IMR-90 (cell line): Measurements from ENCODE around the gene LYRM4. TPM values are rescaled to one million over a fixed set of nuclear protein-coding genes. Genes with fewer than 3 reads are reported as not detected.

ENCODE experiments used
- ATAC-seq: fragments of 200-7000 bp; cut with Tn5 transposase; 2 replicates; pipeline ENCODE4 v1.9.1; 2020; ENCODE audit warnings: low read depth, mild to moderate bottlenecking, moderate library complexity
- BruUV-seq: library from RNA; stranded (reverse); fragments of 400-500 nt; replicated peaks from 2 replicates; lab custom pipeline; 2021; lab: Mats Ljungman, UMichigan
- CTCF ChIA-PET: fragments of 300-600 bp; formaldehyde crosslinking; extraction: SDS; loops from one replicate; lab custom pipeline; 2021; ENCODE audit warnings: antibody characterized with exemption; lab: Yijun Ruan, JAX
- POLR2A ChIA-PET: fragments of 300-600 bp; sonication (Branson Sonifier 250); formaldehyde crosslinking; loops from one replicate; lab custom pipeline; 2022; ENCODE audit warnings: antibody characterized with exemption; ENCODE audit not compliant: unreplicated experiment; lab: Charles Lee
- DNase-seq: peaks from one replicate; pipeline ENCODE4 v3.0.0; 2013
- H2AFZ ChIP-seq: replicated peaks from 2 replicates; pipeline ENCODE3; 2013; ENCODE audit warnings: low read length, mild to moderate bottlenecking; ENCODE audit not compliant: poor library complexity
- H2AK5ac ChIP-seq: 2 replicates; pipeline ENCODE4 v1.6.1; 2013; ENCODE audit warnings: low read depth, low read length, inconsistent platforms
- H2AK9ac ChIP-seq: replicated peaks from 2 replicates; pipeline ENCODE3; 2013; ENCODE audit warnings: mild to moderate bottlenecking, low read depth, low read length, moderate library complexity; ENCODE audit not compliant: poor library complexity
- H2BK120ac ChIP-seq: 2 replicates; pipeline ENCODE4 v1.6.1; 2013; ENCODE audit warnings: low read depth, low read length, inconsistent platforms
- H2BK15ac ChIP-seq: 3 replicates; pipeline ENCODE4 v1.6.1; 2013; ENCODE audit warnings: low read depth, low read length, inconsistent platforms
- H2BK20ac ChIP-seq: 2 replicates; pipeline ENCODE4 v1.6.1; 2013; ENCODE audit warnings: low read depth, mild to moderate bottlenecking, inconsistent platforms, low read length, moderate library complexity
- H2BK5ac ChIP-seq: 2 replicates; pipeline ENCODE4 v1.6.1; 2013; ENCODE audit warnings: mild to moderate bottlenecking, low read depth, low read length, inconsistent platforms; ENCODE audit not compliant: poor library complexity, severe bottlenecking
- H3K14ac ChIP-seq: replicated peaks from 2 replicates; pipeline ENCODE4 v1.6.1; 2013; ENCODE audit warnings: low read depth, low read length, inconsistent platforms
- H3K18ac ChIP-seq: 2 replicates; pipeline ENCODE4 v1.6.1; 2013; ENCODE audit warnings: low read depth, low read length, control low read depth
- H3K23ac ChIP-seq: 2 replicates; pipeline ENCODE4 v1.6.1; 2013; ENCODE audit warnings: low read depth, low read length, inconsistent platforms
- H3K27ac ChIP-seq: 2 replicates; pipeline ENCODE4 v1.5.1; 2013; ENCODE audit warnings: mild to moderate bottlenecking, control low read depth, low read length; ENCODE audit not compliant: insufficient read depth
- H3K27me3 ChIP-seq: 2 replicates; pipeline ENCODE4 v1.6.1; 2013; ENCODE audit warnings: low read length; ENCODE audit not compliant: control insufficient read depth, insufficient read depth
- H3K36me3 ChIP-seq: 2 replicates; pipeline ENCODE4 v1.6.1; 2013; ENCODE audit warnings: low read length, mixed read lengths; ENCODE audit not compliant: control insufficient read depth, insufficient read depth
- H3K4ac ChIP-seq: 2 replicates; pipeline ENCODE4 v1.6.1; 2013; ENCODE audit warnings: low read depth, low read length, inconsistent platforms
- H3K4me1 ChIP-seq: 2 replicates; pipeline ENCODE4 v1.6.1; 2013; ENCODE audit warnings: low read length, mixed read lengths; ENCODE audit not compliant: control insufficient read depth, insufficient read depth
- H3K4me2 ChIP-seq: 2 replicates; pipeline ENCODE4 v1.6.1; 2013; ENCODE audit warnings: low read depth, mild to moderate bottlenecking, control low read depth, low read length, moderate library complexity
- H3K4me3 ChIP-seq: 2 replicates; pipeline ENCODE4 v1.5.1; 2013; ENCODE audit warnings: low read depth, mild to moderate bottlenecking, control low read depth, low read length, moderate library complexity; ENCODE audit not compliant: insufficient read depth
- H3K56ac ChIP-seq: 2 replicates; pipeline ENCODE4 v1.6.1; 2013; ENCODE audit warnings: low read length, inconsistent platforms; ENCODE audit not compliant: insufficient read depth; ENCODE audit errors: extremely low read depth
- H3K79me1 ChIP-seq, 2 experiments: 2 replicates each; pipeline ENCODE4 v1.6.1; 2013; ENCODE audit warnings: low read length in 2 of 2, inconsistent platforms in 1 of 2, low read depth in 1 of 2
- H3K9ac ChIP-seq: 2 replicates; pipeline ENCODE4 v1.6.1; 2013; ENCODE audit warnings: low read depth, low read length, control low read depth
- H3K9me1 ChIP-seq: 2 replicates; pipeline ENCODE4 v1.6.1; 2013; ENCODE audit warnings: low read length, inconsistent platforms; ENCODE audit not compliant: insufficient read depth
- H3K9me3 ChIP-seq: 2 replicates; pipeline ENCODE4 v1.6.1; 2013; ENCODE audit warnings: low read length; ENCODE audit not compliant: control insufficient read depth, insufficient read depth
- H4K20me1 ChIP-seq: 2 replicates; pipeline ENCODE4 v1.6.1; 2013; ENCODE audit warnings: low read length, inconsistent platforms; ENCODE audit not compliant: insufficient read depth
- H4K5ac ChIP-seq: 2 replicates; pipeline ENCODE4 v1.6.1; 2013; ENCODE audit warnings: mild to moderate bottlenecking, low read depth, low read length, control low read depth
- H4K8ac ChIP-seq, 2 experiments: 2 replicates each; pipeline ENCODE4 v1.6.1; 2013; ENCODE audit warnings: low read depth in 2 of 2, low read length in 2 of 2, control low read depth in 1 of 2, inconsistent platforms in 1 of 2
- H4K91ac ChIP-seq: 2 replicates; pipeline ENCODE4 v1.6.1; 2013; ENCODE audit warnings: low read depth, low read length, inconsistent platforms; ENCODE audit not compliant: insufficient read depth
- BHLHE40 ChIP-seq: fragments of 150-350 bp; IDR thresholded peaks from 2 replicates; pipeline ENCODE4 v1.6.1; 2016; ENCODE audit warnings: mild to moderate bottlenecking, low read depth, low read length
- CEBPB ChIP-seq: IDR thresholded peaks from 2 replicates; pipeline ENCODE4 v1.6.1; 2012; ENCODE audit warnings: low read depth, low read length, improper control_type of control experiment
- CHD1 ChIP-seq: IDR thresholded peaks from 2 replicates; pipeline ENCODE4 v1.6.1; 2012; ENCODE audit warnings: low read depth, low read length, improper control_type of control experiment
- CTCF ChIP-seq: conservative IDR thresholded peaks from 2 replicates; pipeline ENCODE4 v1.5.1; 2012; ENCODE audit warnings: mild to moderate bottlenecking, low read depth, low read length, improper control_type of control experiment
- ELK1 ChIP-seq: fragments of 150-350 bp; IDR thresholded peaks from 2 replicates; pipeline ENCODE4 v1.6.1; 2016; ENCODE audit warnings: low read depth, mild to moderate bottlenecking, low read length, moderate library complexity, borderline replicate concordance
- FOS ChIP-seq: fragments of 150-350 bp; IDR thresholded peaks from 2 replicates; pipeline ENCODE4 v1.6.1; 2016; ENCODE audit warnings: low read depth, low read length
- MAFK ChIP-seq: IDR thresholded peaks from 2 replicates; pipeline ENCODE4 v1.6.1; 2012; ENCODE audit warnings: low read depth, low read length, improper control_type of control experiment
- MAZ ChIP-seq: IDR thresholded peaks from 2 replicates; pipeline ENCODE4 v1.6.1; 2012; ENCODE audit warnings: low read depth, mild to moderate bottlenecking, low read length, improper control_type of control experiment, moderate library complexity, borderline replicate concordance
- MXI1 ChIP-seq: IDR thresholded peaks from 2 replicates; pipeline ENCODE4 v1.6.1; 2012; ENCODE audit warnings: low read depth, mild to moderate bottlenecking, low read length, moderate library complexity, borderline replicate concordance
- NFE2L2 ChIP-seq: fragments of 150-350 bp; IDR thresholded peaks from 2 replicates; pipeline ENCODE4 v1.6.1; 2016; ENCODE audit warnings: low read depth, mild to moderate bottlenecking, low read length
- POLR2A ChIP-seq: IDR thresholded peaks from 2 replicates; pipeline ENCODE4 v1.6.1; 2012; ENCODE audit warnings: mild to moderate bottlenecking, low read depth, low read length
- RAD21 ChIP-seq: IDR thresholded peaks from 2 replicates; pipeline ENCODE4 v1.6.1; 2012; ENCODE audit warnings: low read length, improper control_type of control experiment
- RCOR1 ChIP-seq: IDR thresholded peaks from 2 replicates; pipeline ENCODE4 v1.6.1; 2012; ENCODE audit warnings: mild to moderate bottlenecking, low read length, improper control_type of control experiment; ENCODE audit not compliant: insufficient replicate concordance
- SMC3 ChIP-seq: fragments of 150-350 bp; IDR thresholded peaks from 2 replicates; pipeline ENCODE4 v1.6.1; 2016; ENCODE audit warnings: low read depth, mild to moderate bottlenecking, antibody characterized with exemption, low read length, moderate library complexity
- USF2 ChIP-seq: fragments of 150-350 bp; IDR thresholded peaks from 2 replicates; pipeline ENCODE4 v1.6.1; 2017; ENCODE audit warnings: mild to moderate bottlenecking, antibody characterized with exemption, low read length, low read depth
- WGBS, 2 experiments: methylation state at CpG; one replicate each; pipeline versions ENCODE4 v1.1.5 to v1.1.7; 2013; ENCODE audit warnings: missing lambda C conversion rate in 2 of 2; ENCODE audit not compliant: insufficient read length in 1 of 2; ENCODE audit errors: extremely low coverage in 2 of 2; 5-methylcytosine and 5-hydroxymethylcytosine counted together
- dilution Hi-C: fragments of 300-500 bp; cut with HindIII; formaldehyde crosslinking; loops from one replicate; pipeline ENCODE4 v1.14.3; 2018; ENCODE audit warnings: low sequenced_read_pairs; ENCODE audit not compliant: unreplicated experiment
- in situ Hi-C: fragments of 300-500 bp; cut with MboI; formaldehyde crosslinking; loops from 3 replicates; pipeline ENCODE4 v1.14.3; 2019; ENCODE audit warnings: low sequenced_read_pairs, inconsistent platforms, mixed read lengths
- intact Hi-C: fragments of 100-400 bp; cut with micrococcal nuclease; formaldehyde crosslinking; loops from 2 replicates; pipeline ENCODE4 v1.10.0; 2022
- polyA plus RNA-seq, 3 experiments: library from polyadenylated mRNA; depleted of rRNA; stranded (reverse); fragments of >200 nt; gene quantifications; 2 replicates each; pipeline ENCODE4 v1.2.3, GENCODE V29; 2012; ENCODE audit warnings: low replicate concordance in 1 of 3
- total RNA-seq: library from RNA; depleted of rRNA; stranded (reverse); fragments of >200 nt; gene quantifications from 2 replicates; pipeline ENCODE4 v1.2.3, GENCODE V29; 2012

LYRM4 gene
- total and polyA plus RNA-seq, 2 of the 4 experiments (the other 2 are of a cell fraction), result 11.5 to 26.6 TPM

DNA sequence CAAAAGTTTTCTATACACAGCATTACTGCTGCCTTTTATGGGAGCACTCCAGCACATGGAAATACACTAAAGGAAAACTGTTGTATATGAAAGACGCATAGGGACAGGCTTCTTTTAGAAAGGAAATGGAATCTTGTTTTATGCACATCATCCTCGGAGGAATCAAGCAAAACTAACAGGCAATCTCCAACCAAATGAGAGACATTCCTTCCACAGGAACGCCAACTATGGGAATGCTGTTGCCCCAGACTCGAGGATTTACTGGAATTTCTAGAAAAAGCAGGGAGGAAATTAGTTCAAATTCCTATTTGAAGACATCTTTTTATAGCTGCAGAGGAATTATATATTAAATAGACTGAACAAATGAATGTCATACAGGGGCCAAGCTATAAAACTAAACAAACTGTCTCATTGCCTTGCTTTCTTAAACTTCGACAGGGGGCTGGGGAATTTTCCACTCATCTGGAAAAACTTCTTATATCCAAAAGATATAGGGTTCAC is 52.2 kb downstream of the LYRM4 start:
- intact Hi-C loops, result loop anchor here (2.0 to 5.0 kb wide), 2 partner anchors 18 to 51 kb away; no protein-coding TSS in a partner anchor

More for the DNA sequence above, 52.2 kb downstream of the LYRM4 start:
- in situ Hi-C loops (loop anchor here (25.0 kb wide), 1 partner anchor 1329 kb away; no protein-coding TSS in a partner anchor), dilution Hi-C loops (no loop called here)
- Histone ChIP-seq H3K9me1 (peaks cover 22% of the 10 kb centered on the region), H3K56ac (no peak overlapping the region), H3K4me3 (peak overlapping the region; percentile 8; the same call in 1 of the 2 replicates), H3K23ac (no peak overlapping the region), H4K5ac (no peak overlapping the region), H3K4me2 (peak overlapping the region; percentile 87), H3K79me1 (peaks cover 0 to 12% of the 10 kb centered on the region in 2 experiments; a peak in 1 of 4 replicates), H3K36me3 (0 out of 2 replicates have a peak, but pooled peaks cover 2% of the 10 kb centered on the region), H2AK5ac (no peak overlapping the region), H3K4ac (no peak overlapping the region), H2AK9ac (no peak overlapping the region), H2BK15ac (no peak overlapping the region), H3K9me3 (no peaks in the 10 kb centered on the region), H4K8ac (no peak overlapping the region), H3K14ac (no peak overlapping the region), H4K20me1 (no peaks in the 10 kb centered on the region), H2BK120ac (no peak overlapping the region), H2BK5ac (peak overlapping the region; percentile 7), H3K9ac (no peak overlapping the region), H3K27ac (peak overlapping the region; percentile 37; the same call in 1 of the 2 replicates), H3K18ac (no peak overlapping the region), H3K27me3 (no peaks in the 10 kb centered on the region), H4K91ac (no peak overlapping the region), H2AFZ (no peak overlapping the region), H2BK20ac (no peak overlapping the region), H3K4me1 (peaks cover 10% of the 10 kb centered on the region)
- DNase-seq, result peak; percentile 50
- ChIA-PET POLR2A (no interaction called here), CTCF (interaction anchor here (0.5 to 0.9 kb wide), 2 partner anchors 13 to 94 kb away, joined by 3 read pairs; no protein-coding TSS in a partner anchor)
- TF ChIP-seq USF2 (no peak), FOS (no peak), MAFK (no peak), NFE2L2 (no peak), CEBPB (no peak), ELK1 (no peak), MAZ (no peak), BHLHE40 (no peak), RAD21 (no peak), RCOR1 (no peak), CTCF (no peak), CHD1 (no peak), MXI1 (no peak), POLR2A (no peak), SMC3 (no peak)
- peak; percentile 76 for ATAC-seq
- BruUV-seq, result no TSS peak
- WGBS, 2 experiments, result no CpG with 5 or more reads among the region's 5 CpGs
